Tongue (tissue), 2 donors: Measurements from ENCODE around the gene COQ7. TPM values are rescaled to one million over a fixed set of nuclear protein-coding genes. Genes with fewer than 3 reads are reported as not detected.
A peak's percentile ranks its signal among the peaks of the same experiment; 100 is the strongest.

Experiments used
- DNase-seq: peaks from one replicate; pipeline ENCODE4 v3.0.0-alpha.2; 2015
- total RNA-seq: library from RNA; depleted of rRNA; stranded (reverse); fragments of >200 nt; gene quantifications from one replicate; pipeline ENCODE4 v1.2.3, GENCODE V29; 2014

COQ7 gene
- 46.5 TPM for total RNA-seq

- DNase-seq, result peak; percentile 100
These were observed at the start of gene COQ7 for GRCh38 chr16:19067349-19068236. Gene COQ7 (plus strand): TSS chr16:19067614. CDS start chr16:19067665, 51 bp downstream.

GRCh38 chr16:19020689-19021088, 46.7 kb upstream of the COQ7 start:
- DNase-seq, result no peak

GRCh38 chr16:19021747-19022146, 45.7 kb upstream of the COQ7 start:
- no peak for DNase-seq

DNA sequence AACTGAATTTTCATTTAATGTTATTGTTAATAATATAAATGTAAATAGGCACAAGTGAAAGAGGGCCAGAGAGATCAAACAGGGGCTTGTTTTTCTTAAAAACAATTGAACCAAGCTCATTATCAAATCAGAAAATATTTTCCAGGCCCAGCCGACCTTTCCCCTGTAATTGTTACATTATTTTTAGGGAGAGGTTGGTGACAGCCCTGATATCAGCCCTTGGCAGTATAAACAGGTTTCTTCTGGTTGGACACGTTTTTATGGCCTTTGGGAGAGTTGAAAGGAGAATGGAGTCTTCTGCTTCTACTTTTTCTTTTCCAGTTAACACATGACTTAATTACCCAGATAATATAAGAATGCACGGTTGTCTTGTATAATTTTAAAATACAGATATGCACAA, 40.0 kb upstream of the COQ7 start:
- no peak for DNase-seq

DNA sequence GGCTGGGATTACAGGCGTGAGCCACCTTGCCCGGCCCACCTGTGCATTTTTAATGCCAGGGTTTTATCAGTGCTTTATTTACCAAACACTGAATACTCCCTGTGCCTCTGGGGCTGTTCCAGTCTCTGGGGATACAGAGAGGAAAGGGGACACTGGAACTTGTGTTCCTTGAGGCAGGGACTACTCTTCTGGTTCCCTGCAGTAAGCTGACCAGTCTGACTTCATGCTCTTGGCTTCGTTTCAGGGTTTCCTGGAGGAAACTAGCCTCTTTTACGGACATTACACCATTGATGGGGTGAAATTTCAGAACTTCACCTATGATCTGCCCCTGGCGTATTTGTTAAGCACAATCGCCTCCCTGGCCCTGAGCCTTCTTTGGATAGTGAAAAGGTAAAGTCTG, 37.4 kb upstream of the COQ7 start:
- DNase-seq, result no peak

DNA sequence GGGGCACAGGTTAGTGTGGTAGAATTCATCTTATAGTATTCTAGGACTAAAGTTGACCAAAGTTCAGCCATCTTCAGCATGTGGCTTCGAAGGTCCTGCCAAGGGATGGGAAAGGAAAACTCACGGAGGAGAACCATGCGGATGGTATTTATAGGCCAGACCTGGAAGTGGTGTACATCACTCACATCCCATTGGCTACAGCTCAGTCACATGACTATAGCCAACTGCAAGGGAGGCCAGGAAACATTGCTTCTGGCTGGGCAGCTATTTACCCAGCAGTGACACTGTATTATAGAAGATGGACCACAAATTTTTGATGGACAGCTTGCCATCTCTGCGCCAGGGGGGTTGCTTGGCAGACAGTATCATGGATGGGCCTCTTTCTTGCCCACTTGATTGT, 35.7 kb upstream of the COQ7 start:
- DNase-seq, result no peak

DNA sequence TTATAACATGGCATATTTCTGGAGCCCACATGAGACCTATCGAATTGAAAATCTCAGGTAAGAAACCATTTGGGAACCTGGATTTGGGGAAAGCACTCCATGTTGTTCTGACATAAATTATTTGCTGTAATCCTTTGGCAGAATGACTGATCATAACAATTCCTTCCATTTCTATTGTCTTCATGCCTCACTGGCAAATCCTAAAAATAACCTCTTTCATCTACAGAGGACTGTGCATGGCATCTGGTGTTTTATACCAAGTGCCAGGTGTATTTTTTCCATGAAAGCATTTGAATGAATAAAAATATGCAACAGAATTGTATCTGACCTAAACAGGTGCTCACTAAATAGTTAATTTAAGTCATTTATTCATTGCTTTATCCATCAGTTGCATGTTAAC, 33.7 kb upstream of the COQ7 start:
- no peak for DNase-seq

- DNase-seq, result no peak
These were observed 27.0 kb upstream of the COQ7 start for GRCh38 chr16:19040400-19040799.

DNA sequence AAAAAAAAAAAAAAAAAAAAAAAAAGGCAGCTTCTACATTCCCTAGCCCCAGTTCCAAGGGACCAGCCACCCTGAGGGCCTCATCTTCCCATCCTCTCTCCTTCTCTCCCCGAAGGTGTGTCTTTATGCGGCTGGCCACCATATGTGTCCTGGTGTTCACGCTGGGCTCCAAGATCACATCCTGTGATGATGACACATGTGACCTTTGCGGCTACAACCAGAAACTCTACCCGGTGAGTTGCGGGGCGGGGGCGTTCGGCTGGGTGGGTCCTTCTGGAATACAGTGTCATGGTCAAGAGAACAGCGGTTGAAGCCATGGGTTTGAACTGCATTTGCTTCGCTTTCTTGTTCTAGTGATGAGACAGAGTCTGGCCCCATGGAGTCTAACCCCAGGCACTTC, 22.6 kb upstream of the COQ7 start:
- DNase-seq, result no peak

- DNase-seq, result no peak
These were observed 21.4 kb upstream of the COQ7 start for GRCh38 chr16:19046062-19046461.

- no peak for DNase-seq
These were observed 4.7 kb upstream of the COQ7 start for GRCh38 chr16:19062706-19063105.

DNA sequence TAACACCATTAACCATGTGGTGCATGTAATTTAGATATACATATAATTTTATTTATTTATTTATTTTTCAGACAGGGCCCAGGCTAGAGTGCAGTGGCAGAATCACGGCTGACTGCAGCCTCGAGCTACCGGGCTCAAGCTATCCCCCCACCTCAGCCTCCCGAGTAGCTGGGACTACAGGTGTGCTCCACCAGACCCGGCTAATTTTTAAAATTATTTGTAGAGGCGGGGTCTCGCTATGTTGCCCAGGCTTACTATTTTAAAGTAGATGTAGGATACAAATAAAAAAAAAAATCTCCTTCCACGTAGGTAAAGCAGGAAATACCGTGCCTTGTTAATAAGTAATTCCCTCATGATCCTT, 446 bp upstream of the COQ7 start:
- DNase-seq, result no peak

DNA sequence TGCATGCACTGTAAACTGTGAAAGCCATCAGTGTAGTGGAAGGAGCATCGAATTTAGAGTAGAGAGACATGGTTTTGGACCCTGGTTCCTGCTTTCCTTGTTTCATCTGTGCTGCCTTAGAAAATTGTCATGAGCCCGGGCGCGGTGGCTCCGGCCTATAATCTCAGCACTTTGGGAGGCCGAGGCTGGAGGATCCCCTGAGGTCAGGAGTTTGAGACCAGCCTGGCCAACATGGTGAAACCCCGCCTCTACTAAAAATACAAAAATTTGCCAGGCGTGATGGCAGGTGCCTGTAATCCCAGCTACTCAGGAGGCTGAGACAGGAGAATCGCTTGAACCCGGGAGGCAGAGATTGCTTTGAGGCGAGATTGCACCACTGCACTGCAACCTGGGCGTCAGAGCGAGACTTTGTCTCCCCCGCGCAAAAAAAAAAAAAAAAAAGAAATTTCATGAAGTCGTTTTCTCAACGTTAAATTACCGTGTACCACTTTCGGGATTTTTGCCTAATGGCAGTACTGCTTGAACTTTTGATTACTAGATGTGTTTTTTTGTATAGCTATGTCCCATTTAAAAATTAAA, 912 bp downstream of the COQ7 start:
- DNase-seq, result no peak

DNA sequence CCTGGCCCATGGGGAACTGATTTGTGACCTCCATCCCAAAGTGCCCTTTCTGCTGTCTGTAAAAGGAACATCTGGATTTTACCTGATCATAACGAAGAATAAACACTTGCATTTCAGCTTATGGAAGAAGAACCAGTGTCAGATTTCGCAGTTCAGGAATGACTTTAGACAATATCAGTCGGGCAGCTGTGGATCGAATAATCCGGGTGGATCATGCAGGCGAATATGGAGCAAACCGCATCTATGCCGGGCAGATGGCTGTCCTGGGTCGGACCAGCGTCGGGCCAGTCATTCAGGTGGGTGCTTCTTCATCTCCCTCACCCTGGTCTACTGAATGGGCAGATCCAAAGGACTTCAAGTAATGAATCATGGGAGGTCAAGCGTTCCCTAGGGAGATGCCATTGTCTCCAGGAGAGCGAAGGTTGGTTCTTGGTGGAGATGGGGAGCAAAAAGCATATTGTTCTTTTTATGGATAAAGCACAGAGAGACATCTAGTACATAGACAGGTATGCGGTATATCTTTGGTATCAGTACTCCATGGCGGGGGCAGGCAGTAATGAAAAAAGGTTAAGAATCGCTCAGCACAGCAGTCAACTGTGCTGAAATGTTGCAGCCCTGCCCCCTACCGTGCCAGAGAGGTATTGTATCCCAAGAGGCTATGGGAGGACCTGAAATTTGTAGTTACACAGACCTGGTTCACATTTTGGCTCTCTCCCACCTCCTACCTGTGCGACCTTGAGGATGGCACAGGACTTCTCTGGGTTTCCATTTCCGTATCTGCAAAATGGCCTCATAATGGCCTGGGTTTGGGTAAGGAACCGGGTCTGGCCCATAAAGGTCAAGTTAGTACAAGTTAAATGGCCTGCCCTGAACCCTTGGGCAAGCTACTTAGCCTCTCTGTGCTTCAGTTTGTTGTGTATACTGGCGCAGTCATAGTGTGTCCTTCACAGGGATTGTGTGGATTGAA, 4.7 kb downstream of the COQ7 start:
- peak; percentile 44 for DNase-seq

- no peak for DNase-seq
These were observed 5.9 kb downstream of the COQ7 start for GRCh38 chr16:19073344-19073743.

GRCh38 chr16:19073863-19074262, 6.4 kb downstream of the COQ7 start:
- DNase-seq, result no peak

DNA sequence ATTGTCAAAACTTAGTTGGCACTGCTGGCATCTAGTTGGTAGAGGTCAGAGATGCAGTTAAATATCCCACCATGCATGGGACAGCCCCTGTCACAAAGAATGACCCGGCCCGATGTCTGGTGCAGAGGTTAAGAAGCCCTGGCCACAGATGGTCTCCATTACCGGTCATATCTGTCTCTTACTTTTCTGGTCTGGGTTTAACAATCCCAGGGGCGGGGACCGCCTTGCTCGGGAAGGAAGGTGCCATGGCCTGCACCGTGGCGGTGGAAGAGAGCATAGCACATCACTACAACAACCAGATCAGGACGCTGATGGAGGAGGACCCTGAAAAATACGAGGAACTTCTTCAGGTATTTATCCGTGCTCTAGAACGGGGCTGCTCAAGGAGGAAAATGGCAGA, 8.1 kb downstream of the COQ7 start:
- no peak for DNase-seq

DNA sequence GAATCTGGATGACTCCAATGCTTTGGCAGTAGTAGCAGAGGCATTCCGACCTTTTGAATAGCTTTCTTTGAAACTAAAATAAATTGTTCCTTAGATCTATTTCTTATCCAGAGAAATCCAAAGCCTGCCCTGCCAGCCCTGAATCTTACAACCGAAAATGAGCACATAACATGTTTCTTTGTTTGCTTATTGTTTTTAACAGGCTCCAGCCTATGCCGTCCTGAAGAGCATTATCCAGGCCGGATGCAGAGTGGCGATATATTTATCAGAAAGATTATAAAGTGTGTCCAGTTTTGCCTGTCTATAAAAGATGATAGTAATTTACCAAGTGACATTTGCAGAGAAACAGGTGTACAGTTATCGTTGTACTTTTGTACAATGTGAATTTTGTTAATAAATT, 10.5 kb downstream of the COQ7 start:
- DNase-seq, result no peak

GRCh38 chr16:19083670-19084069, 16.3 kb downstream of the COQ7 start:
- DNase-seq, result no peak

GRCh38 chr16:19084139-19084538, 16.7 kb downstream of the COQ7 start:
- no peak for DNase-seq

GRCh38 chr16:19084879-19085278, 17.5 kb downstream of the COQ7 start:
- no peak for DNase-seq

- no peak for DNase-seq
These were observed 18.3 kb downstream of the COQ7 start for GRCh38 chr16:19085679-19086200.
